GM21447 (cell line): Measurements from ENCODE around the gene MRTFB.

ENCODE experiments used
- ATAC-seq: cut with Tn5 transposase; IDR thresholded peaks from one replicate; pipeline ENCODE4 v1.9.1; 2021; ENCODE audit not compliant: unreplicated experiment

Gene MRTFB

DNA sequence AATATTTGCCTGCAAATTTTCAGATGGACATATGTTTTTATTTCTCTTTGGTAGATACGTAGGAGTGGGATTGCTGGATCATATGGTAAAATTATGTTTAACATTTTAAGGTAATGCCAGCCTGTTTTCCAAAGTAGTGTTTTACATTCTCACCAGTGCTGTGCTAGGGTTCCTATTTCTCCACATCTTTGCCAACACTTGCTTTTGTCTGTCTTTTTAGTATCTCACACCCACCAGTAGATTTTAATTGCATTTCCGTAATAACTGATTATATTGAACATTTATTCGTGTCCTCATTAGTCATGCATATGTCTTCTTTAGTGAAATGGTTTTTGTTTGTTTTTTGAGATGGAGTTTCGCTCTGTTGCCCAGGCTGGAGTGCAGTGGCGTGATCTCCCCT, 58.4 kb downstream of the MRTFB start:
- ATAC-seq = no peak

DNA sequence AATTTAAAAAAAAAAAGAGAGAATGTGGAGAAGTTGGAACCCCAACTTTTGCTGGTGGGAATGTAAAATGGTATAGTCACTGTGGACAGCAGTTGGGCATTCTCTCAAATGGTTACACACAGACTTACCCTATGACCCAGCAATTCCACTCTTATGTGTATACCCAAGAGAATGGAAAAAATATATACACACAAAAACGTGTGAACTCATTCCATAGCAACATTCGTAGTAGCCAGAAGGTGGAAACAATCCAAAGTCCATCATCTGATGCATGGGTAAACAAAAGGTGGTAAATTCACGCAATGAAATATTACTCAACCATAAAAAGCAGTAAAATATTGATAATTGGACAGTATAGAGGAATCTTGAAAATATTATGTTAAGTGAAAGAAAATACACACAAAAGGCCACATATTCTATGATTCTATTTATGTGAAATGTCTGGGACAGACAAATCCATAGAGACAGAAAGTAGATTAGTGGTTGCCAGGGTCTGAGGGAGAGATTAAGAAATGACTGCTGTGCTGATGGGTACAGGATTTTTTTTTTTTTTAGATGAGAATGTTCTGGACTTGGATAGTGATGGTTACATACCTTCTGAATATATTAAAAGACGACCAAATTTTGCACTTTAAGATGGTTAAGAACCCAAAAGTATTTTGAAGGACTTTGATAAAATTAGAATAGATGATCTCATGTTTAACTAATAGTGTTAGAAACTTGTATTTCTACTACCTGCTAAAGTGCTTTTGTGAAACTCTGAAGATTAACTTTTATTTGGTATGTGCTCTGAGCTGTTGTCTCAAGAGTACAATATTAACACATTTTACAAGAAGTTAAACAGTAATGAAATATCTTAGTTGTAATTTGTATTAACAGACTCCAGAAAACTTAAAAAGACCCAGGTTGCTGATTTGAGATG, 60.9 kb downstream of the MRTFB start:
- ATAC-seq = no peak

DNA sequence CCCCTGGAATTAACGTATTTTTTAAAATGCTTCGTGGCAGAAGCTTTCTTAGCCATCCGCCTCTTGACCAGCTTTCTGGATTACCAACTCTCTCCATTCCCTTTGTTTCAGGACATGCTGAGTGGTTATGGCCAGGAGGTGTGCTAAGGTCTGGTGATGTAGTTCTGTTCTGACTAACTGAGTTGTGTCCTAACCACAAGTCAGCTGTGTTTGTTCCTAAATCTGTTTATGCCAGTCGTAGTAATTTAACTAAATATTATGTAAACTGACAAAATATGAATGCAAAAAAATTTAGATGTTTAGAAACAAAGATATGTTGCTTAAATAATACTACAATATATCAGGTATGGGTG, 61.6 kb downstream of the MRTFB start:
- no peak for ATAC-seq

DNA sequence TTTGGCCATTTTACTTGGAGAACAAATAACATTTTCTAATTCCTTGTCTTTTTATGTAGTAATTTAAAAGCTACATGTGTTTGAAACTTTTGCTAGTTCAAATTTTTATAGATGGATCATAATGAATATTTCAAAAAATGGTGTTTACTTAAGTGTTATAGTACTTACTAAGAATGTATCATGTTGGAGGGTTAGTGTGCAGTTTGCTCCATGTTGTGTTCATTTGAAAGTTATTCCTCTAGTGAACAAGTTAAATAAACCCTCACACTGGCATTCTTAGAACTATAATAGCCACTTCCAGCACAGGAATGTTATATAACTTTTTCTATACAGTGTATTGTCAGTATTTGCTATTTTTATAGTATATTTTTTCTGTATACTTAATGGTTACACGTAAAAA, 62.8 kb downstream of the MRTFB start:
- ATAC-seq = no peak

DNA sequence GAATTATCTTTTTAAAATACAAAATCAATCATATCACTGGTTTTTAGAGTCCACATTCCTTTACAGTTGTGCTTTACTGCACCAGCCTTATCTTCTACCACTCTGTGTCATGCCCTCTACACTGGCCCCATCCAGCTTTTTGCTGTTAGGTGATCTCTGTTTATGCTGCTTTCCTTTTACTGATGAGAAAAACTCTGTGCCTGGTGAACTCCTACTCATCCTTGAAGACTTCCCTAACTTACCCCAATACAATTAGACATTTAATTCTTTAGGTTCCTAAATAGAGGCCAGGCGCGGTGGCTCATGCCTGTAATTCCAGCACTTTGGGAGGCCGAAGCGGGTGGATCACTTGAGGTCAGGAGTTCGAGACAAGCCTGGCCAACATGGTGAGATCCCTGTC, 64.6 kb downstream of the MRTFB start:
- ATAC-seq = no peak

DNA sequence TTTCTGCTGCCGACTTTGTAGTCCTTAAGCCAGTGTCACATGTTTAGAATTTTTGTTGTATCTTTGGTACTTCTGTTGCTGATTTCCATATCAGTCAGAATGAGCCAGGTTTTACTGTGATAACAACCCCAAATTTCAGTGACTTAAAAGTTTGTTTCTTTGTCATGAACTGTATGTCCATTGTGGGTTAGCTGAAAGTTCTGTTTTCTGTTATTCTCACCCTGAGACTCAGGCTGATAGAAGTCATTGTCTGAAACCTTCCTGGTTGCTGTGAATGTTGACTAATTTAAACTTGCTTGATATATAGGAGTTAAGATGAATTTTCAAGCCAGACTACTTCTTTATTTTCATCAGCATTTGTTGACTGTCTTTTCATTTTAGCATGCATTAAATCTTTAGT, 68.8 kb downstream of the MRTFB start:
- no peak for ATAC-seq

DNA sequence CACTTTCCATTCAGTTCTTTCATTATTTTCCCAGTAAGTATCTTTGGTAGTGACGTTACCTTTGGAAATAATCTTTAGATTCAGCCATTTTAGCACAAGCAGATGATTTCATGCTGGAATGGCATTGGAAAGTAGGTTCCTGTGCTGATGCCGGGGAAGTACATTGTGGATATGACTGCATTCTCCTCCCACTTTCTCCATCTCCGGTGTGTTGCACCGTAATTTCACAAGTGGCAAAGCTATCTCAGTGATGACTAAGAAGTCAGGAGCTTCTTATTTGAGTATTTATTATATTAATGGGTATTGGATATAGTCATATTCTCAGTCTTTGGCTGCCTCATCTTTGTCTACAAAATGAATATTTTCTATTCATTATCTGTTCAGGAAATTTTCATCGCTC, 69.8 kb downstream of the MRTFB start:
- ATAC-seq = no peak

DNA sequence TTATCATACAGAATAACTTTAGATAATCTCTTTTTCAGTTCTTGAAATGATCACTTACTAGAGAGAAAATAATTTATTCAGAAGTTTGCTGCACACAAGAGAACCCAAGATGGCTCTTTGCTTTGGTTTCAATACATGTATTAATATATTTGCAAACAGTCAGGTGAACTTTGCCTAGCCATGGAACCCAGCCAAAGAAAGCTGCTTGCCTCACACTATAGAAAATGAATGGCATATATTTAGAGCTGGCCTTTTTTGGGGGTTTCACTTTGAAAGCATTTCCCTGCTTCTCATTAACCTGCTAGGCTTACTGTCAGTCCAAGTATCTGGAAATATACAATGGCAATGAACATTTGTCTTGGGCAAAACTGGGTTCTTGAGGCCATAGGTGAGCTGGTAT, 75.3 kb downstream of the MRTFB start:
- no peak for ATAC-seq

DNA sequence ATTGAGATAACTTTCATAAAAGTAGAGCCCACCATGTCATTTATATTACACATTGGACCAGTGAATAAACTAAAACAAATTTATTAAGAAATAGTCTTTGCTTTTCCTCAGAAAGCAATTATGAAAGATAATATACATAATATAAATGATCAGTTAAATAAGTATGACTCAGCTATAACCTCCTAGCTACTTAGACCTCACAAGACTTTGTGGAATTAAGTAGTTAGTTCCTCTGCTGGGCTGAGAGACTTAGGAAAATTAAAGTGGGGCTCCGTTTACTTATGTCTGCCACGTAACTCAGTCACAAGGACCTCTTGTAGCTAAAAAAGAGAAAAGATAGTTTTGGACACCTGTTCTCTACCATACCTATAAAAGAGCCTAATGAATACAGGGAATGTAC, 76.9 kb downstream of the MRTFB start:
- no peak for ATAC-seq

DNA sequence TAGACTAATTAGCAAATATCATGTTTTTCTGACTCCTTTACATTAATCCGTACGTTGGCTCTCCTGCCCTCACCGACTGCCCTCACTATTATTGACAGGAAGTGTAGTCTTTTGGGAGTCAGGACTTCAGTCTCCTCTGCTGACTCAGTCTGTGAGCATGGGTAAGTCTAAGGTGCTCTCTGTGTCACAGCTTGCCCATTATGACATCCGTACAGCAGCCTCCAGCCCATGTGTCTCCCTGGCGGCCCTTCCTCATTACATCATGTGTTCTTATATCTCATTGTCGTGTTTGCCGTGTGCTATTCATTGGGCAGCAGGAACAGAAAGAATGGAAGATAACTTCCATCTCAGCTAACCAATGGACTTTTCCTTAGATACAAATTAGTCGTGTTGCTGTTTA, 77.5 kb downstream of the MRTFB start:
- no peak for ATAC-seq

DNA sequence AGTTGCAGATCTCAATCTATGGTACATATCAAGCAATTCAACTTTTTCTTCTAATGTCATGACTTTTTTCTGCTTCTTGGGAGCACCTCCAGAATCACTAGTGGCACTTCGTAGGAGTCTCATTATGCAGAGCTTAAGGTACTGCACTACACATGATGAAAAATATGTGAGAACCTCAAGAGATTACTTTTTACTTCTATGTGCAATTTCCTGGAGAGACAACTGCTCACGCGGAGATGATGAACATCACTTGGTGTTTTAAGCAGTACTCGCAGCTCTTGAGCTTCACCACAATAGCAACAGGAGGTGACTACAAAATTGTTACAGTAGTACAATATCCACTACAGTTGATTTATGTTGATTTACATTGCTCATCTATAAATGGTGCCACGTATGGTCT, 79.7 kb downstream of the MRTFB start:
- no peak for ATAC-seq

DNA sequence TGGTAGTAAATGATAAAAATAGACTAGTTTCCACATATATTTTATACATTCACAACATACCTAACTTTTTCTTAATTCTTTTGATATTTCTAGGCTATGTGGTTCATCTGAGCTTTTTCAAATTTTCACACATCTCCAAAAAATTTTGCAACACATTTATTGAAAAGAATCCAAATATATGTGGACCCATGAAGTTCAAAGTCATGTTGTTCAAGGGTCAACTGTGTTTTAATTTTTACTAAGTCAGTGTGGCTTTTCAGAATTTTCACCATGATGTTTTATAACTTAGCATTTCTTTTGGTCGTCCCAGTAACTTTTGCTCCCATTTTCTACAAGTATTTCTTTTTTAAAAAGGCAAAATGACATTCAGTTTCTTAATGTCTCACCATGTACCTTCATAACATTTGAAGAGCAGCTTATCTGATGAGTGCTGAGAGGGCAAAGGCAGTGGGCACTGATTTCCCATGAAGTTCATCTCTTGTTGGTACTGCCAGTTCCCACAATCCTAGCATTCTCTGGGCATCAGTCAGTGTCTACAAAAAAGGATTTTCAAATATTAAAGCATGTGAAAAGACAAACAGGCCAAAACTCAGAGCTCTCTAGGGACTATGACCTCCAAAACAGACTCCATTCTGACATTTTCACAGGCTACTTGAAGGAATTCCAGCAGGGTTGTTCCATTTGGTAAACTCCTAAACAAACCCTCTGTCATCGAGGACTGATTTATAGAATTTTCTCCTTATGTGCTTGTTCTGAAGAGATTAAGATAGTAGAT, 80.3 kb downstream of the MRTFB start:
- no peak for ATAC-seq

DNA sequence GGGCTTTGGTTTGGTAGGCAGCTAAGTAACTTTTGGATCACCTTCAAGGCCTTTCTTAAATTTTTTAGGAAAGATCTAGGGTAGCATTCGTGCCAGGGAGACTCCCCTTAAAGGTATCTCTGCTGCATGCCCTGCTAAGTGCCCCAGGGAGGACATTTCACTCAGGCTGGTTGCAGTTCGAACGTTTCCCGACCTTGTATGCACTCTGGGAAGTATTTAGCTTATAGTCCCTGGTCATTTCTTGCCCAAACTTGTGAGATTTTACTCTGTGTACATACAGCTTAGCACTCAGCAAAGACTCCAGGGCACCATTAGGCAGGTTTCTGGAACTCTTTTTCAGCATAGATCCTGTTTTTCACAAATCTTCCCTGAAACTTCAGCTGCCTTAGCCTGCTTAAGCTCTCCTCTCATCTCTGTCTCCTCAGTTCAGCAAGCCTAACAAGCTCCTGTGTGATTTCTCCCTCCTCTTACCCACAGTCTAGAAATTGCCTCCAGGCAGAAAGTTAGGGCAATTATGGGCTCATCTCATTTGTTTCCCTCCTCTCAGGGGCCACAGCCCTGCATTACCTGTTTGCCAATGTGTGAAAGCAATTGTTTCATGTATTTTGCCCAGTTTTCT, 84.6 kb downstream of the MRTFB start:
- ATAC-seq = no peak

DNA sequence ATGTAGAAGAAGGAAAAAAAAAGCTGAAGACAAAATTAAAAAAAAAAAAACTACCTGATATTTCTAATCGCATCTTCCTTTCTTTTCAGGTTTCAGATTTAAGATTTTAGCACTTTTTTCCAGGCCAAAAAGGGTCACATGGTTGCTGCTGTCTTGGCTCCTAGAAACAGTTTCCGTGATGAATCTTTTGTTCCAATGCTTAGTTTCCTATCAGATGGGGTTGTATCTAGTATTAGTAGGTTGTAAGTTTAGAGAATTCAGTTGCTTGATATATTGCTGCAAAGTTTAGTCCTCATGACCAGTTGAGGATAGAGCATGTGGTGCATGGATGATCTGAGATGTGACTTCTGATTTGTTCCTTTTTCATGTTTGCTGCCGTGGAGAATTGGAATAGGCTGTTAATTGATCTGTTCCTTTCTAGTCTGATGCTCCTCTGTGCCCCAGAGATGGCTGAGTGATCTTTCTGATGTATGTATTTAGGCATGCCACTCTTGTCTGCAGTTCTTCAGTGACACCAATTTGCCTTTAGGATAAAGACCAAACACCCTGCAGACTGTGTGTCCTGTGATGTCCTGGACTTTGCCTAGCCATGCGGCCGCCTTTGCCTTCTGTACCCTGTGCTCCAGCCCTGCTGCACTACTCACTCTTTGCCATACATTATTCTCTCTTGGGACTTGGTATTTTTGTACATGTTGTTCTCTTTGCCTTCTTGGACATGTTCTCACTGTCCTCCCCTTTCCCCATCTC, 94.0 kb downstream of the MRTFB start:
- no peak for ATAC-seq

DNA sequence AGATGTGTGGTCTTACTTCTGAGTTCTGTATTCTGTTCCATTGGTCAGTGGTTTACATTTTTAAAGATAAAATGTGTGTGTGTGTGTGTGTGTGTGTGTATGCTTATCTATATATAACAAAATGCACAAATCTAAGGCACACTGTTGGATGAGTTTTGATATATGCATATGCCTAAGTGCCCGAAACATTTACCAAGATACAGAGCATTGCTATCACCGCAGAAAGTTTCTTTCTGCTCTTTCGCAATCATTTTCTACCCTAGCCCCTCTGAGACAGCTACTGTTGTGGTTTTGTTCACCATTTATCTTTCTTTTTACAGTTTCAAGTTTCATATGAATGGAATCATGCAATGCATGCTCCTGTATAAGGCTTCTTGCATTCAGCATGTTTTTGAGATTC, 97.0 kb downstream of the MRTFB start:
- ATAC-seq = no peak

DNA sequence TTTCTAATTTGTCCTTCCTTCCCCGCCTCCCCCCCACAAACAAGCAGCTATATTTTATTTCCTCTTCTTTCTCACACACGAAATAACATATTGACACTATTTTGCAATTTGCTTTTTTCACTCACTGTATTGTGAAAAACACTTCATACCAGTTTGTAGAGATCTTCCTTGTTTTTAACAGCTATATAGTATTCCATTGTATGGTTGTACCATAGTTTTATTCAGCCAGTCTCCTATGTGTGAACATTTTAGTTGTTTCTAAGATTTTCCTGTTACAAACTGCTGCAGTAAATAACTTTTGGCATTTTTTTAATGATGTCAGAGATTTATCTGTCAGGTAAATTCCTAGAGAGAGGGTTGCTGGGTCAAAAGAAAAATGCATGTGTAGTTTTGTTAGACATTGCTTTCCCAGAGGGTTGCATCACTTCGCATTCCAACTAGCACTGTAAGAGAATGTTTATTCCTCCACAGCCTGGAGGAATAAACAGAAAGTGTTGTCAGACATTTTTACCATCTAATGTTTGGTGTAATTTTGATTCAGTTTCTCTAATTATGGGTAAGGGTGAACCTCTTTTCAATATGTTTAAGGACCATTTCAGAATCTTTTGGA, 101.2 kb downstream of the MRTFB start:
- ATAC-seq = no peak

DNA sequence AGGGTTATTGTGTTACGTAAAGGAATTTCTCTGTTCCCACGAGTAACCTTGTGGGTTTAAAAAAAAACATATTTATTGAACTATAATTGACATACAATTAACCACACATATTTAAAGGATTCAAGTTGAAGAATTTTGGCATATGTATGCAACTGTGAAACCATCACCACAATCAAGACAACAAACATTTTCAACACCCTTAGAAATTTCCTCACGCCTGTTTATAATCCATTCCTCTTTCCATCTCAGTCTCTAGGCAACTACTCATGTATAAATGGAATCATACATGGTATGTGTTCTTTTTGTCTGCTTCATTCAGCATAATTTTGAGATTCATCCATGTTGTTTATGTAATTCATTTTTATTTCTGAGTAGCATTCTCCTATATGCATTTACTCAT, 104.0 kb downstream of the MRTFB start:
- ATAC-seq = no peak

DNA sequence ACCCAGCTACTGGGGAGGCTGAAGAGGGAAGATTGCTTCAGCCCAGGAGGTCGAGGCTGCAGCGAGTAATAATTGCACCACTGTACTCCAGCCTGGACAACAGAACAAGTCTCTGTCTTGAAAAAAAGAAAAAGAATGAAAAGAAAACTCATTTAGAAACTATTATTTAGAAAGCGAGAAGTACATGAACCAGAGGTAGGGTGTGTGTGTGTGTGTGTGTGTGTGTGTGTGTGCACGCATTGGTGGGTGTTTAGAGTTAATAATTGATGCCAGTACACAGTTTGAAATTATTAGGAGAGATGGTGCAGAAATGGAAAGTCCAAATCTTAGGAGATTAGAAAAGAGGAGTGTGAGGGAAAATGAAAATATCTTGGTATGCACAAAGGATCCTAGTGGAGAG, 106.6 kb downstream of the MRTFB start:
- ATAC-seq = no peak

DNA sequence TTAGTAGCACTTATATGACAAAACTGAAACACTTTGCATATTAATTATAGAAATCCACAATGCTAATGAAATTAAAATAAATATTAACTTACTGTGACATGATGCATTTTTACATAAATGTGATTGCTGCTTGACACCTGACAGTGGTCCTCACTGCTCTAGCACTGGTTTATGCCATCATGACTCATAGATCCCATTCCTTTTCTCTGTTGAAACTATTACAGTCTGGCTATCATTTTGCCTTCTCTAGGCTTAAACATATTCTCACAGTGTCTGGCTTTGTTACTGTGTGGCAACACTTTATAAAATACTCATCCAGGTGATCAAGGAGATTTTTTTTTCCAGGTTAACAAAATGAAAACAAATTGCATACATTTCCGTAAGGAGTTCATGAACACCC, 108.0 kb downstream of the MRTFB start:
- ATAC-seq = no peak

DNA sequence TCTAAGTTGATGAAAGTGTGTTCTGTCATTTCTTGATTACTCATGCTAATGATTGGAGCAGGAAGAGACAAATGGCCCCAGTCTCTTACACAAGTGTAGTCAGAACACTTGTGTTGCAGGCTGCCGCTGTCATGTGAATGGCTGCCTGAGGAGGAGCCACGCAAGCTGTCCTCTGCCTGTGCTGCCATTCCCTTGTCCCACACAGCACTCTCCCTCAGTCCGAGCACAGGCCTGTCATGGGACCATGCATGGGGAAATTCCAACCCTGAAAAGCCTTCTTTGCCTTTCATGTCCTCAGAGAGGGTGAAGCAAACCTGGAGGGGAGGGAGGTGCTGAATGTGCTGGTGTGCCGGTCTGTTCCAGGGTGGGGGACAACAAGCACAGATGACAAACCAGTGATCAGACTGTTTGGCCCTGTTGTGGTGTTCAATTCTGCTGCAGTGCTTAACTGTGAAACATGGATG, 109.4 kb downstream of the MRTFB start:
- no peak for ATAC-seq
